ENCODE measurements around the gene RGS5.
"Not testable (repeated sequence)": the region's sequence is repeated elsewhere in the genome, so short reads cannot be mapped to it uniquely, and the experiment has no call there.

RGS5 gene

GRCh38 chr1:163202833-163203451 is at the start of gene RGS5:
Gene RGS5 (minus strand): TSS chr1:163202916. CDS start chr1:163202835, 81 bp downstream.
- DNase-seq (ENCODE audit: low spot score) = no peak

- DNase-seq (ENCODE audit: low spot score) = no peak
Measured at GRCh38 chr1:163250382-163250974, 47.8 kb upstream of the RGS5 start.

- no peak for DNase-seq (ENCODE audit: low spot score)
Measured at GRCh38 chr1:163248064-163248463, 45.3 kb upstream of the RGS5 start.

GRCh38 chr1:163244648-163245047 is 41.9 kb upstream of the RGS5 start:
- not testable (repeated sequence) for DNase-seq (ENCODE audit: low spot score)

- DNase-seq (ENCODE audit: low spot score) = no peak
Measured at GRCh38 chr1:163241746-163242145, 39.0 kb upstream of the RGS5 start.

- DNase-seq (ENCODE audit: low spot score) = no peak
Measured at GRCh38 chr1:163240705-163241104, 38.0 kb upstream of the RGS5 start.

- not testable (repeated sequence) for DNase-seq (ENCODE audit: low spot score)
Measured at GRCh38 chr1:163233643-163234042, 30.9 kb upstream of the RGS5 start.

GRCh38 chr1:163231385-163231784 is 28.7 kb upstream of the RGS5 start:
- DNase-seq (ENCODE audit: low spot score) = no peak

- no peak for DNase-seq (ENCODE audit: low spot score)
Measured at GRCh38 chr1:163230827-163231226, 28.1 kb upstream of the RGS5 start.

- not testable (repeated sequence) for DNase-seq (ENCODE audit: low spot score)
Measured at GRCh38 chr1:163228271-163228670, 25.6 kb upstream of the RGS5 start.

- DNase-seq (ENCODE audit: low spot score) = no peak
Measured at GRCh38 chr1:163227126-163227525, 24.4 kb upstream of the RGS5 start.

- DNase-seq (ENCODE audit: low spot score) = no peak
Measured at GRCh38 chr1:163213626-163214025, 10.9 kb upstream of the RGS5 start.

GRCh38 chr1:163211667-163212066 is 9.0 kb upstream of the RGS5 start:
- no peak for DNase-seq (ENCODE audit: low spot score)

GRCh38 chr1:163205513-163205912 is 2.8 kb upstream of the RGS5 start:
- no peak for DNase-seq (ENCODE audit: low spot score)

- no peak for DNase-seq (ENCODE audit: low spot score)
Measured at GRCh38 chr1:163203561-163203960, 845 bp upstream of the RGS5 start.

GRCh38 chr1:163201906-163202305 is 810 bp downstream of the RGS5 start:
- no peak for DNase-seq (ENCODE audit: low spot score)

- no peak for DNase-seq (ENCODE audit: low spot score)
Measured at GRCh38 chr1:163197022-163197421, 5.7 kb downstream of the RGS5 start.

- DNase-seq (ENCODE audit: low spot score) = no peak
Measured at GRCh38 chr1:163196449-163196787, 6.3 kb downstream of the RGS5 start.

GRCh38 chr1:163195728-163196448 is 6.8 kb downstream of the RGS5 start:
- DNase-seq (ENCODE audit: low spot score) = no peak

GRCh38 chr1:163191301-163191700 is 11.4 kb downstream of the RGS5 start:
- DNase-seq (ENCODE audit: low spot score) = no peak

- DNase-seq (ENCODE audit: low spot score) = no peak
Measured at GRCh38 chr1:163188947-163189346, 13.8 kb downstream of the RGS5 start.

- no peak for DNase-seq (ENCODE audit: low spot score)
Measured at GRCh38 chr1:163187849-163188248, 14.9 kb downstream of the RGS5 start.

GRCh38 chr1:163186862-163187261 is 15.9 kb downstream of the RGS5 start:
- DNase-seq (ENCODE audit: low spot score) = no peak

Data from SW480 (cell line).